HEK293 (cell line): Measurements from ENCODE around the gene TARBP1.

ENCODE experiments used
- AEBP2 ChIP-seq: fragments of 450-650 bp; formaldehyde crosslinking; IDR thresholded peaks from 2 replicates; pipeline ENCODE4 v1.5.1; 2016; ENCODE audit warnings: missing biosample characterization, missing genetic modification characterization, borderline replicate concordance
- GLIS2 ChIP-seq: fragments of 450-650 bp; formaldehyde crosslinking; IDR thresholded peaks from 2 replicates; pipeline ENCODE4 v1.5.1; 2016; ENCODE audit warnings: missing biosample characterization, missing genetic modification characterization
- KLF1 ChIP-seq: fragments of 450-650 bp; formaldehyde crosslinking; IDR thresholded peaks from 2 replicates; pipeline ENCODE4 v1.5.1; 2016; ENCODE audit warnings: missing biosample characterization, missing genetic modification characterization
- KLF8 ChIP-seq: fragments of 450-650 bp; formaldehyde crosslinking; IDR thresholded peaks from 2 replicates; pipeline ENCODE4 v1.5.1; 2016; ENCODE audit warnings: missing biosample characterization, missing genetic modification characterization
- OSR2 ChIP-seq: fragments of 450-650 bp; formaldehyde crosslinking; IDR thresholded peaks from 2 replicates; pipeline ENCODE4 v1.5.1; 2016; ENCODE audit warnings: missing biosample characterization, missing genetic modification characterization
- PATZ1 ChIP-seq: fragments of 450-650 bp; formaldehyde crosslinking; IDR thresholded peaks from 2 replicates; pipeline ENCODE4 v1.5.1; 2016; ENCODE audit warnings: missing biosample characterization, missing genetic modification characterization
- PRDM10 ChIP-seq: fragments of 450-650 bp; formaldehyde crosslinking; IDR thresholded peaks from 2 replicates; pipeline ENCODE4 v1.5.1; 2016; ENCODE audit warnings: missing biosample characterization, missing genetic modification characterization
- REPIN1 ChIP-seq: fragments of 450-650 bp; formaldehyde crosslinking; IDR thresholded peaks from 2 replicates; pipeline ENCODE4 v1.5.1; 2017; ENCODE audit warnings: missing biosample characterization, missing genetic modification characterization, low read depth
- SCRT2 ChIP-seq: fragments of 450-650 bp; formaldehyde crosslinking; IDR thresholded peaks from 2 replicates; pipeline ENCODE4 v1.5.1; 2016; ENCODE audit warnings: missing biosample characterization, missing genetic modification characterization
- SP2 ChIP-seq: fragments of 450-650 bp; formaldehyde crosslinking; IDR thresholded peaks from 2 replicates; pipeline ENCODE4 v1.5.1; 2016; ENCODE audit warnings: missing biosample characterization, missing genetic modification characterization
- TRIM28 ChIP-seq: IDR thresholded peaks from 2 replicates; pipeline ENCODE4 v1.6.1; 2011; ENCODE audit warnings: low read length, control low read depth, borderline replicate concordance
- WT1 ChIP-seq: fragments of 450-650 bp; formaldehyde crosslinking; IDR thresholded peaks from 2 replicates; pipeline ENCODE4 v1.5.1; 2016; ENCODE audit warnings: missing biosample characterization, missing genetic modification characterization
- ZNF169 ChIP-seq: fragments of 450-650 bp; formaldehyde crosslinking; IDR thresholded peaks from 2 replicates; pipeline ENCODE4 v1.5.1; 2016; ENCODE audit warnings: missing biosample characterization, missing genetic modification characterization
- ZNF214 ChIP-seq: fragments of 450-650 bp; formaldehyde crosslinking; IDR thresholded peaks from 2 replicates; pipeline ENCODE4 v1.5.1; 2017; ENCODE audit warnings: missing biosample characterization, mild to moderate bottlenecking, missing genetic modification characterization, borderline replicate concordance
- ZNF362 ChIP-seq: fragments of 450-650 bp; formaldehyde crosslinking; IDR thresholded peaks from 2 replicates; pipeline ENCODE4 v1.5.1; 2016; ENCODE audit warnings: missing biosample characterization, missing genetic modification characterization
- ZNF366 ChIP-seq: fragments of 450-650 bp; formaldehyde crosslinking; conservative IDR thresholded peaks from 2 replicates; pipeline ENCODE4 v1.5.1; 2016; ENCODE audit warnings: missing biosample characterization, missing genetic modification characterization
- ZNF449 ChIP-seq: fragments of 450-650 bp; formaldehyde crosslinking; IDR thresholded peaks from 2 replicates; pipeline ENCODE4 v1.5.1; 2017; ENCODE audit warnings: missing biosample characterization, mild to moderate bottlenecking, missing genetic modification characterization, moderate library complexity
- ZNF513 ChIP-seq: fragments of 450-650 bp; IDR thresholded peaks from 2 replicates; pipeline ENCODE4 v1.5.1; 2018; ENCODE audit warnings: missing biosample characterization, missing genetic modification characterization
- ZNF514 ChIP-seq: fragments of 450-650 bp; formaldehyde crosslinking; IDR thresholded peaks from 2 replicates; pipeline ENCODE4 v1.5.1; 2016; ENCODE audit warnings: missing biosample characterization, missing genetic modification characterization
- ZNF544 ChIP-seq: fragments of 450-650 bp; formaldehyde crosslinking; IDR thresholded peaks from 2 replicates; pipeline ENCODE4 v1.5.0; 2017; ENCODE audit warnings: missing biosample characterization, missing genetic modification characterization
- ZNF596 ChIP-seq: fragments of 450-650 bp; IDR thresholded peaks from 2 replicates; pipeline ENCODE4 v1.5.0; 2018; ENCODE audit warnings: missing biosample characterization, mild to moderate bottlenecking, missing genetic modification characterization, moderate library complexity
- ZNF600 ChIP-seq: fragments of 450-650 bp; formaldehyde crosslinking; IDR thresholded peaks from 2 replicates; pipeline ENCODE4 v1.5.1; 2016; ENCODE audit warnings: missing biosample characterization, missing genetic modification characterization
- ZNF785 ChIP-seq: fragments of 450-650 bp; formaldehyde crosslinking; IDR thresholded peaks from 2 replicates; pipeline ENCODE4 v1.5.1; 2016; ENCODE audit warnings: missing biosample characterization, missing genetic modification characterization
- ZNF792 ChIP-seq: fragments of 450-650 bp; formaldehyde crosslinking; IDR thresholded peaks from 2 replicates; pipeline ENCODE4 v1.5.1; 2016; ENCODE audit warnings: missing biosample characterization, missing genetic modification characterization
- ZSCAN30 ChIP-seq: fragments of 450-650 bp; IDR thresholded peaks from 2 replicates; pipeline ENCODE4 v1.5.1; 2018; ENCODE audit warnings: missing biosample characterization, mild to moderate bottlenecking, missing genetic modification characterization, moderate library complexity
- ZSCAN5A ChIP-seq: fragments of 450-650 bp; formaldehyde crosslinking; IDR thresholded peaks from 2 replicates; pipeline ENCODE4 v1.5.1; 2016; ENCODE audit warnings: missing biosample characterization, missing genetic modification characterization

TARBP1 gene

GRCh38 chr1:234373064-234373958 lies 105.7 kb downstream of the TARBP1 start, which contains the start of gene COA6 (continued):
- TF ChIP-seq KLF8 (tag by site-specific recombination) (peak; percentile 87), OSR2 (tag by site-specific recombination) (peak; percentile 22), PATZ1 (tag by site-specific recombination) (peak; percentile 91; the same call in 1 of the 2 replicates), ZNF792 (peak; percentile 69; the same call in 1 of the 2 replicates), ZNF514 (tag by site-specific recombination) (no peak), ZNF513 (tag by site-specific recombination) (peak; percentile 28; the same call in 1 of the 2 replicates), ZNF544 (tag by site-specific recombination) (no peak), SP2 (tag by site-specific recombination) (peak; percentile 92), ZNF366 (peak; percentile 64; the same call in 1 of the 2 replicates), TRIM28 (peak; percentile 90; the same call in 1 of the 2 replicates), PRDM10 (tag by site-specific recombination) (peak; percentile 72), KLF1 (tag by site-specific recombination) (peak; percentile 66), ZNF596 (peak; percentile 20; the same call in 1 of the 2 replicates), ZSCAN30 (tag by site-specific recombination) (peak; percentile 93), ZNF169 (tag by site-specific recombination) (no peak), GLIS2 (peak; percentile 87), ZNF449 (tag by site-specific recombination) (peak; percentile 63), REPIN1 (peak; percentile 28), ZNF362 (tag by site-specific recombination) (peak; percentile 56; the same call in 1 of the 2 replicates), WT1 (tag by site-specific recombination) (peak; percentile 71), ZNF600 (tag by site-specific recombination) (peak; percentile 99), ZNF785 (tag by site-specific recombination) (0 out of 2 replicates have a peak, but pooled peaks have one; percentile 20), ZSCAN5A (tag by site-specific recombination) (peak; percentile 87; the same call in 1 of the 2 replicates), ZNF214 (tag by site-specific recombination) (no peak), AEBP2 (peak; percentile 22; the same call in 1 of the 2 replicates), SCRT2 (peak; percentile 80)
